ENCODE measurements around the gene AARS2.

AARS2 gene

GRCh38 chr6:44269921-44270525 lies 43.1 kb downstream of the AARS2 start, which contains the start of gene TMEM151B:
Gene TMEM151B (plus strand): TSS chr6:44270450. CDS start chr6:44270743, 293 bp downstream.
- Histone ChIP-seq H3K27me3 (ENCODE audit: control insufficient read depth in 3 of 3, insufficient read depth in 3 of 3, low read depth in 1 of 3, low read length in 3 of 3) (peaks cover 0 to 3% (median 0%) of the 10 kb centered on the region in 3 experiments), H3K4me1 (ENCODE audit: control insufficient read depth in 2 of 2, insufficient read depth in 1 of 2, low read depth in 1 of 2, low read length in 2 of 2) (peaks cover 29 to 40% of the 10 kb centered on the region in 2 donors), H3K14ac (ENCODE audit: low read length) (no peak within 1 kb of the TSS), H3K27ac (replicated peaks; ENCODE audit: low read length) (no peak within 1 kb of the TSS), H2BK12ac (ENCODE audit: low read length) (no peak within 1 kb of the TSS), H2AK5ac (ENCODE audit: low read depth, low read length) (peak within 1 kb of the TSS; percentile 77), H3K4me2 (ENCODE audit: insufficient read depth, low read length, poor library complexity, severe bottlenecking) (peak within 1 kb of the TSS; percentile 72), H2BK120ac (ENCODE audit: low read depth, low read length) (no peak within 1 kb of the TSS), H3K9me3 (replicated peaks in 1 of 2; ENCODE audit: control insufficient read depth in 2 of 2, insufficient read depth in 1 of 2, low read depth in 1 of 2, low read length in 2 of 2) (no peaks in the 10 kb centered on the region), H3K23ac (ENCODE audit: low read depth, low read length, poor library complexity) (no peak within 1 kb of the TSS), H3K9ac (ENCODE audit: low read depth, low read length, poor library complexity) (peak within 1 kb of the TSS; percentile 60), H3K4ac (ENCODE audit: low read length) (no peak within 1 kb of the TSS), H3K4me3 (ENCODE audit: low read length in 2 of 2) (peak within 1 kb of the TSS; percentile 51 to 78), H4K91ac (ENCODE audit: low read depth, low read length, poor library complexity) (no peak within 1 kb of the TSS), H4K8ac (ENCODE audit: low read depth, low read length) (no peak within 1 kb of the TSS), H2BK15ac (ENCODE audit: low read length) (no peak within 1 kb of the TSS), H3K18ac (ENCODE audit: low read length) (peak within 1 kb of the TSS; percentile 54), H2BK5ac (ENCODE audit: low read length) (no peak within 1 kb of the TSS), H3K36me3 (replicated peaks in 1 of 2; ENCODE audit: control insufficient read depth in 2 of 2, insufficient read depth in 2 of 2, low read length in 2 of 2) (peaks cover 2 to 20% of the 10 kb centered on the region in 2 donors), H2AFZ (ENCODE audit: low read length) (peak within 1 kb of the TSS; percentile 79), H3K79me1 (ENCODE audit: low read depth, low read length) (no peaks in the 10 kb centered on the region)
- no peak for DNase-seq (ENCODE audit: low spot score)
- no CpG with 5 or more reads among the region's 29 CpGs for WGBS, 2 donors (ENCODE audit: extremely low coverage in 2 of 2, insufficient read length in 2 of 2, insufficient replicate concordance in 1 of 2)

- H3K4me2 ChIP-seq (ENCODE audit: insufficient read depth, low read length, poor library complexity, severe bottlenecking), result no peak overlapping the region
- no peak overlapping the region for H3K14ac ChIP-seq (ENCODE audit: low read length)
- H4K8ac ChIP-seq (ENCODE audit: low read depth, low read length), result no peak overlapping the region
- no peak overlapping the region for H3K9ac ChIP-seq (ENCODE audit: low read depth, low read length, poor library complexity)
- no peaks in the 10 kb centered on the region for H3K9me3 ChIP-seq (replicated peaks in 1 of 2; ENCODE audit: control insufficient read depth in 2 of 2, insufficient read depth in 1 of 2, low read depth in 1 of 2, low read length in 2 of 2)
- no peak overlapping the region for H2BK120ac ChIP-seq (ENCODE audit: low read depth, low read length)
- no peak overlapping the region for H2AFZ ChIP-seq (ENCODE audit: low read length)
- no peak overlapping the region for H3K23ac ChIP-seq (ENCODE audit: low read depth, low read length, poor library complexity)
- H3K27me3 ChIP-seq (ENCODE audit: control insufficient read depth in 3 of 3, insufficient read depth in 3 of 3, low read depth in 1 of 3, low read length in 3 of 3), result peaks cover 0 to 3% (median 0%) of the 10 kb centered on the region in 3 experiments
- peak overlapping the region in 1 of 2 donors; percentile 51 for H3K4me3 ChIP-seq (ENCODE audit: low read length in 2 of 2)
- peaks cover 33 to 44% of the 10 kb centered on the region in 2 donors for H3K4me1 ChIP-seq (ENCODE audit: control insufficient read depth in 2 of 2, insufficient read depth in 1 of 2, low read depth in 1 of 2, low read length in 2 of 2)
- H3K18ac ChIP-seq (ENCODE audit: low read length), result no peak overlapping the region
- no peak for DNase-seq (ENCODE audit: low spot score)
- H3K27ac ChIP-seq (replicated peaks; ENCODE audit: low read length), result no peak overlapping the region
- WGBS, 2 donors (ENCODE audit: extremely low coverage in 2 of 2, insufficient read length in 2 of 2, insufficient replicate concordance in 1 of 2), result no CpG with 5 or more reads among the region's 1 CpG
- no peak overlapping the region for H2AK5ac ChIP-seq (ENCODE audit: low read depth, low read length)
- peaks cover 2 to 17% of the 10 kb centered on the region in 2 donors for H3K36me3 ChIP-seq (replicated peaks in 1 of 2; ENCODE audit: control insufficient read depth in 2 of 2, insufficient read depth in 2 of 2, low read length in 2 of 2)
- H2BK5ac ChIP-seq (ENCODE audit: low read length), result no peak overlapping the region
- no peak overlapping the region for H3K4ac ChIP-seq (ENCODE audit: low read length)
- H4K91ac ChIP-seq (ENCODE audit: low read depth, low read length, poor library complexity), result no peak overlapping the region
- H2BK15ac ChIP-seq (ENCODE audit: low read length), result no peak overlapping the region
- H3K79me1 ChIP-seq (ENCODE audit: low read depth, low read length), result peaks cover 2% of the 10 kb centered on the region
- no peak overlapping the region for H2BK12ac ChIP-seq (ENCODE audit: low read length)
Measured at GRCh38 chr6:44269178-44269920, 43.8 kb downstream of the AARS2 start.

GRCh38 chr6:44268095-44268628 lies 45.0 kb downstream of the AARS2 start:
- peaks cover 0 to 2% (median 0%) of the 10 kb centered on the region in 3 experiments for H3K27me3 ChIP-seq (ENCODE audit: control insufficient read depth in 3 of 3, insufficient read depth in 3 of 3, low read depth in 1 of 3, low read length in 3 of 3)
- H3K27ac ChIP-seq (replicated peaks; ENCODE audit: low read length), result peak overlapping the region; percentile 61
- no peaks in the 10 kb centered on the region for H3K9me3 ChIP-seq (replicated peaks in 1 of 2; ENCODE audit: control insufficient read depth in 2 of 2, insufficient read depth in 1 of 2, low read depth in 1 of 2, low read length in 2 of 2)
- H3K18ac ChIP-seq (ENCODE audit: low read length), result no peak overlapping the region
- no peak overlapping the region for H2BK12ac ChIP-seq (ENCODE audit: low read length)
- H2BK120ac ChIP-seq (ENCODE audit: low read depth, low read length), result no peak overlapping the region
- no peak overlapping the region for H2AK5ac ChIP-seq (ENCODE audit: low read depth, low read length)
- H3K4me3 ChIP-seq (ENCODE audit: low read length in 2 of 2), result peak overlapping the region in 1 of 2 donors; percentile 5
- H3K14ac ChIP-seq (ENCODE audit: low read length), result no peak overlapping the region
- no peak overlapping the region for H3K4ac ChIP-seq (ENCODE audit: low read length)
- H3K4me2 ChIP-seq (ENCODE audit: insufficient read depth, low read length, poor library complexity, severe bottlenecking), result peak overlapping the region; percentile 41
- H2AFZ ChIP-seq (ENCODE audit: low read length), result peak overlapping the region; percentile 72
- H3K23ac ChIP-seq (ENCODE audit: low read depth, low read length, poor library complexity), result no peak overlapping the region
- peak; percentile 86 for DNase-seq (ENCODE audit: low spot score)
- no CpG with 5 or more reads among the region's 5 CpGs for WGBS, 2 donors (ENCODE audit: extremely low coverage in 2 of 2, insufficient read length in 2 of 2, insufficient replicate concordance in 1 of 2)
- peaks cover 44 to 54% of the 10 kb centered on the region in 2 donors for H3K4me1 ChIP-seq (ENCODE audit: control insufficient read depth in 2 of 2, insufficient read depth in 1 of 2, low read depth in 1 of 2, low read length in 2 of 2)
- peaks cover 2% of the 10 kb centered on the region for H3K79me1 ChIP-seq (ENCODE audit: low read depth, low read length)
- no peak overlapping the region for H3K9ac ChIP-seq (ENCODE audit: low read depth, low read length, poor library complexity)
- no peak overlapping the region for H4K8ac ChIP-seq (ENCODE audit: low read depth, low read length)
- no peak overlapping the region for H4K91ac ChIP-seq (ENCODE audit: low read depth, low read length, poor library complexity)
- H2BK5ac ChIP-seq (ENCODE audit: low read length), result peak overlapping the region; percentile 3
- H3K36me3 ChIP-seq (replicated peaks in 1 of 2; ENCODE audit: control insufficient read depth in 2 of 2, insufficient read depth in 2 of 2, low read length in 2 of 2), result peaks cover 2 to 6% of the 10 kb centered on the region in 2 donors
- H2BK15ac ChIP-seq (ENCODE audit: low read length), result no peak overlapping the region

GRCh38 chr6:44267252-44267651 lies 45.9 kb downstream of the AARS2 start:
- H2BK15ac ChIP-seq (ENCODE audit: low read length), result no peak overlapping the region
- no CpG with 5 or more reads among the region's 10 CpGs for WGBS, 2 donors (ENCODE audit: extremely low coverage in 2 of 2, insufficient read length in 2 of 2, insufficient replicate concordance in 1 of 2)
- H4K91ac ChIP-seq (ENCODE audit: low read depth, low read length, poor library complexity), result no peak overlapping the region
- H3K4me1 ChIP-seq (ENCODE audit: control insufficient read depth in 2 of 2, insufficient read depth in 1 of 2, low read depth in 1 of 2, low read length in 2 of 2), result peaks cover 43 to 58% of the 10 kb centered on the region in 2 donors
- no peak overlapping the region for H2BK5ac ChIP-seq (ENCODE audit: low read length)
- no peaks in the 10 kb centered on the region for H3K9me3 ChIP-seq (replicated peaks in 1 of 2; ENCODE audit: control insufficient read depth in 2 of 2, insufficient read depth in 1 of 2, low read depth in 1 of 2, low read length in 2 of 2)
- no peak overlapping the region for H3K23ac ChIP-seq (ENCODE audit: low read depth, low read length, poor library complexity)
- no peaks in the 10 kb centered on the region for H3K27me3 ChIP-seq (ENCODE audit: control insufficient read depth in 3 of 3, insufficient read depth in 3 of 3, low read depth in 1 of 3, low read length in 3 of 3)
- H3K9ac ChIP-seq (ENCODE audit: low read depth, low read length, poor library complexity), result no peak overlapping the region
- no peak overlapping the region for H2AK5ac ChIP-seq (ENCODE audit: low read depth, low read length)
- no peak overlapping the region for H3K4ac ChIP-seq (ENCODE audit: low read length)
- H3K14ac ChIP-seq (ENCODE audit: low read length), result no peak overlapping the region
- H3K18ac ChIP-seq (ENCODE audit: low read length), result no peak overlapping the region
- DNase-seq (ENCODE audit: low spot score), result no peak
- H2BK120ac ChIP-seq (ENCODE audit: low read depth, low read length), result no peak overlapping the region
- no peak overlapping the region for H3K4me2 ChIP-seq (ENCODE audit: insufficient read depth, low read length, poor library complexity, severe bottlenecking)
- peaks cover 2% of the 10 kb centered on the region for H3K79me1 ChIP-seq (ENCODE audit: low read depth, low read length)
- no peak overlapping the region for H3K4me3 ChIP-seq (ENCODE audit: low read length in 2 of 2)
- H3K36me3 ChIP-seq (replicated peaks in 1 of 2; ENCODE audit: control insufficient read depth in 2 of 2, insufficient read depth in 2 of 2, low read length in 2 of 2), result peaks cover 0 to 9% of the 10 kb centered on the region in 2 donors
- no peak overlapping the region for H4K8ac ChIP-seq (ENCODE audit: low read depth, low read length)
- H2AFZ ChIP-seq (ENCODE audit: low read length), result no peak overlapping the region
- no peak overlapping the region for H2BK12ac ChIP-seq (ENCODE audit: low read length)
- H3K27ac ChIP-seq (replicated peaks; ENCODE audit: low read length), result no peak overlapping the region

Measured in neuronal stem cell (in vitro differentiated cells).